H1 (cell line): ENCODE data around the gene PRR7. TPM values are rescaled to one million over a fixed set of nuclear protein-coding genes. Genes with fewer than 3 reads are reported as not detected.

Experiments
- ATF2 ChIP-seq: IDR thresholded peaks from 2 replicates; pipeline ENCODE4 v1.6.1; 2012; ENCODE audit warnings: low read length, inconsistent platforms
- CEBPB ChIP-seq: IDR thresholded peaks from 2 replicates; pipeline ENCODE4 v1.6.1; 2012; ENCODE audit warnings: low read depth, low read length
- CHD7 ChIP-seq: fragments of 300-600 bp; sonication (generic); IDR thresholded peaks from 2 replicates; pipeline ENCODE4 v1.7.1; 2012; ENCODE audit warnings: low read length, moderate library complexity, mild to moderate bottlenecking, inconsistent platforms; ENCODE audit not compliant: insufficient replicate concordance
- CTBP2 ChIP-seq: IDR thresholded peaks from 2 replicates; pipeline ENCODE4 v1.7.0; 2011; ENCODE audit warnings: borderline replicate concordance, mild to moderate bottlenecking, moderate library complexity, mixed read lengths, low read length; ENCODE audit not compliant: insufficient read depth, insufficient read length
- POLR2A ChIP-seq, 2 experiments: IDR thresholded peaks; 1 replicate in 1 of 2; 2 replicates in 1 of 2; pipeline ENCODE4 v1.6.1; 2011; ENCODE audit warnings: low read depth in 2 of 2, low read length in 2 of 2, mild to moderate bottlenecking in 2 of 2; ENCODE audit errors: control extremely low read depth in 1 of 2
- SIN3A ChIP-seq, 2 experiments: IDR thresholded peaks in 1 of 2; conservative IDR thresholded peaks in 1 of 2; 2 replicates each; pipeline ENCODE4 v1.6.1; 2011 to 2012; ENCODE audit warnings: low read length in 2 of 2, improper control_type of control experiment in 1 of 2, low read depth in 1 of 2, mild to moderate bottlenecking in 1 of 2
- SP2 ChIP-seq: IDR thresholded peaks from 2 replicates; pipeline ENCODE4 v1.6.1; 2012; ENCODE audit warnings: mild to moderate bottlenecking, low read length, inconsistent platforms
- polyA plus RNA-seq, 7 experiments: library from polyadenylated mRNA; depleted of rRNA in 3 of 7; stranded (reverse) in 5 of 7; unstranded in 2 of 7; fragments of >200 nt in 5 of 7; fragments of 200-250 nt in 2 of 7; gene quantifications; 1 replicate in 5 of 7; 2 replicates in 1 of 7; 4 replicates in 1 of 7; pipeline versions ENCODE4 v1.2.1 to v1.2.3, GENCODE V29; 2011 to 2013; ENCODE audit warnings: missing spikeins in 2 of 7, mixed read lengths in 2 of 7
- total RNA-seq: library from RNA; stranded (reverse); fragmentation: NEBNext Ultra II Directional; extraction: Animal tissue kit (Norgen Biotek cat#: 25700); gene quantifications from 2 replicates; pipeline ENCODE4 v1.2.1, GENCODE V29; 2021

PRR7 gene
- total and polyA plus RNA-seq, 2 of the 8 experiments (the other 6 are each of a cell fraction or from before 2014, with no cell fraction given): 8.0 to 11.8 TPM

GRCh38 chr5:177472460-177473442 is 26.1 kb downstream of the PRR7 start (continued):
- TF ChIP-seq CHD7 (no peak), CEBPB (no peak), ATF2 (no peak), CTBP2 (no peak), SIN3A (conservative IDR thresholded peaks at IDR 0.05 in 1 of 2, IDR thresholded peaks at IDR 0.05 in 1 of 2; ENCODE audit: low read depth in 1 of 2, low read length in 2 of 2) (peak in 1 of 2 experiments; percentile 77; a peak in 1 of 4 replicates), POLR2A (IDR thresholded peaks at IDR 0.05; ENCODE audit: control extremely low read depth in 1 of 2, low read depth in 2 of 2, low read length in 2 of 2) (peak in 1 of 2 experiments; percentile 67; a peak in 1 of 3 replicates), SP2 (no peak)
